ENCODE measurements around the gene FAM120AOS. TPM values are rescaled to one million over a fixed set of nuclear protein-coding genes. Genes with fewer than 3 reads are reported as not detected.

Gene FAM120AOS
- total RNA-seq, 1 donor from 2014 or later, result 36.4 TPM

GRCh38 chr9:93470391-93470790, 17.0 kb upstream of the FAM120AOS start:
- TF ChIP-seq, protein P1, sequence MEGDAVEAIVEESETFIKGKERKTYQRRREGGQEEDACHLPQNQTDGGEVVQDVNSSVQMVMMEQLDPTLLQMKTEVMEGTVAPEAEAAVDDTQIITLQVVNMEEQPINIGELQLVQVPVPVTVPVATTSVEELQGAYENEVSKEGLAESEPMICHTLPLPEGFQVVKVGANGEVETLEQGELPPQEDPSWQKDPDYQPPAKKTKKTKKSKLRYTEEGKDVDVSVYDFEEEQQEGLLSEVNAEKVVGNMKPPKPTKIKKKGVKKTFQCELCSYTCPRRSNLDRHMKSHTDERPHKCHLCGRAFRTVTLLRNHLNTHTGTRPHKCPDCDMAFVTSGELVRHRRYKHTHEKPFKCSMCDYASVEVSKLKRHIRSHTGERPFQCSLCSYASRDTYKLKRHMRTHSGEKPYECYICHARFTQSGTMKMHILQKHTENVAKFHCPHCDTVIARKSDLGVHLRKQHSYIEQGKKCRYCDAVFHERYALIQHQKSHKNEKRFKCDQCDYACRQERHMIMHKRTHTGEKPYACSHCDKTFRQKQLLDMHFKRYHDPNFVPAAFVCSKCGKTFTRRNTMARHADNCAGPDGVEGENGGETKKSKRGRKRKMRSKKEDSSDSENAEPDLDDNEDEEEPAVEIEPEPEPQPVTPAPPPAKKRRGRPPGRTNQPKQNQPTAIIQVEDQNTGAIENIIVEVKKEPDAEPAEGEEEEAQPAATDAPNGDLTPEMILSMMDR (IDR thresholded peaks at IDR 0.05), result no peak
- Mint-ChIP-seq H3K36me3 (ENCODE audit: unreplicated experiment) (peaks cover 8% of the 10 kb centered on the region), H3K4me1 (ENCODE audit: unreplicated experiment) (peaks cover 53% of the 10 kb centered on the region), H3K4me3 (ENCODE audit: unreplicated experiment) (no peak overlapping the region), H3K27me3 (ENCODE audit: unreplicated experiment) (no peaks in the 10 kb centered on the region), H3K9me3 (ENCODE audit: unreplicated experiment) (no peaks in the 10 kb centered on the region), H3K27ac (ENCODE audit: unreplicated experiment) (no peak overlapping the region)
- DNase-seq (ENCODE audit: extremely low spot score, unreplicated experiment), result no peak

- TF ChIP-seq, protein P1 (IDR thresholded peaks at IDR 0.05), result no peak
- peaks cover 60% of the 10 kb centered on the region for H3K4me1 Mint-ChIP-seq (ENCODE audit: unreplicated experiment)
- H3K4me3 Mint-ChIP-seq (ENCODE audit: unreplicated experiment), result peak overlapping the region; percentile 21
- H3K36me3 Mint-ChIP-seq (ENCODE audit: unreplicated experiment), result peaks cover 8% of the 10 kb centered on the region
- H3K27ac Mint-ChIP-seq (ENCODE audit: unreplicated experiment), result peak overlapping the region; percentile 81
- H3K9me3 Mint-ChIP-seq (ENCODE audit: unreplicated experiment), result no peaks in the 10 kb centered on the region
- H3K27me3 Mint-ChIP-seq (ENCODE audit: unreplicated experiment), result no peaks in the 10 kb centered on the region
- DNase-seq (ENCODE audit: extremely low spot score, unreplicated experiment), result no peak
Observed at GRCh38 chr9:93468763-93469456, 15.5 kb upstream of the FAM120AOS start.

GRCh38 chr9:93467462-93467861, 14.1 kb upstream of the FAM120AOS start:
- Mint-ChIP-seq H3K36me3 (ENCODE audit: unreplicated experiment) (peaks cover 7% of the 10 kb centered on the region), H3K4me3 (ENCODE audit: unreplicated experiment) (no peak overlapping the region), H3K4me1 (ENCODE audit: unreplicated experiment) (peaks cover 68% of the 10 kb centered on the region), H3K27ac (ENCODE audit: unreplicated experiment) (peak overlapping the region; percentile 32), H3K9me3 (ENCODE audit: unreplicated experiment) (no peaks in the 10 kb centered on the region), H3K27me3 (ENCODE audit: unreplicated experiment) (no peaks in the 10 kb centered on the region)
- no peak for DNase-seq (ENCODE audit: extremely low spot score, unreplicated experiment)
- TF ChIP-seq, protein P1 (IDR thresholded peaks at IDR 0.05), result no peak

- H3K9me3 Mint-ChIP-seq (ENCODE audit: unreplicated experiment), result no peaks in the 10 kb centered on the region
- peaks cover 4% of the 10 kb centered on the region for H3K36me3 Mint-ChIP-seq (ENCODE audit: unreplicated experiment)
- H3K27me3 Mint-ChIP-seq (ENCODE audit: unreplicated experiment), result no peaks in the 10 kb centered on the region
- H3K4me3 Mint-ChIP-seq (ENCODE audit: unreplicated experiment), result no peak overlapping the region
- TF ChIP-seq, protein P1 (IDR thresholded peaks at IDR 0.05), result no peak
- H3K4me1 Mint-ChIP-seq (ENCODE audit: unreplicated experiment), result peaks cover 69% of the 10 kb centered on the region
- DNase-seq (ENCODE audit: extremely low spot score, unreplicated experiment), result no peak
- peak overlapping the region; percentile 32 for H3K27ac Mint-ChIP-seq (ENCODE audit: unreplicated experiment)
Observed at GRCh38 chr9:93467062-93467416, 13.7 kb upstream of the FAM120AOS start.

DNA sequence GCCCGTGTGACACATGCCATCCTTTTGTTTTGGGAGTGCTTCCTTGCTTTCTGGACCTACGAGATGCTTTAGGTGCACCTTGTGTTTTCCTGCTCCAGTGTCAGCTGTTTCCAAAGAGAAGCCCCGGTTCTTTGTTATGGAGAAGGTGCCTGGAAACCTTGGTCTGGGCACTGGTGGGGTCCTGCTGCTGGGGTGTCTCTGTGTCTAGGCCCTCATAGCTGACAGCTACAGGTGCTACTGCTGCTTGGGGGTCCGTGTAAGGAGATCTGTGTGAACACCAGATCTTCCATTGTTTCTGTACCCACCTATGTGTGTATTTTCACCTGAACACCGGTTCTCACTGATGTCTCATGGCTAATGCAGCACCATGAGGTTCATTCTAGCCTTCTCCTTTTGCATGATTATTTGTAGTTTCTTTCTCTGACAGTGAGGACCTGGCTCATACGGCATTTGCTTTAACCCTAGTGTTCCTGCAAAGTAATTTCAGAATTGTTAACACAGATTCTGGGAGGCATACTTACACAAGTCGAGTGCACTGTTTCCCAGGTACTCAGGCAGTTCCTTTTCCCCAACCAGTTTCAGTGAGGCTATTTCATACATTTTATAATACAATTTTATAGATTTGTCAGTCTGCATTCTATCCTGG, 13.2 kb upstream of the FAM120AOS start:
- H3K9me3 Mint-ChIP-seq (ENCODE audit: unreplicated experiment), result no peaks in the 10 kb centered on the region
- H3K27me3 Mint-ChIP-seq (ENCODE audit: unreplicated experiment), result no peaks in the 10 kb centered on the region
- H3K4me1 Mint-ChIP-seq (ENCODE audit: unreplicated experiment), result peaks cover 71% of the 10 kb centered on the region
- TF ChIP-seq, protein P1 (IDR thresholded peaks at IDR 0.05), result no peak
- no peak overlapping the region for H3K4me3 Mint-ChIP-seq (ENCODE audit: unreplicated experiment)
- peak overlapping the region; percentile 32 for H3K27ac Mint-ChIP-seq (ENCODE audit: unreplicated experiment)
- H3K36me3 Mint-ChIP-seq (ENCODE audit: unreplicated experiment), result peaks cover 2% of the 10 kb centered on the region
- DNase-seq (ENCODE audit: extremely low spot score, unreplicated experiment), result no peak
